Smooth muscle cell (in vitro differentiated cells): ENCODE results near the gene JMJD6. TPM values are rescaled to one million over a fixed set of nuclear protein-coding genes. Genes with fewer than 3 reads are reported as not detected.
"Not testable (repeated sequence)": the region's sequence is repeated elsewhere in the genome, so short reads cannot be mapped to it uniquely, and the experiment has no call there.

ENCODE experiments used
- DNase-seq: peaks from one replicate; lab custom pipeline; 2025; ENCODE audit not compliant: unreplicated experiment; lab: John Stamatoyannopoulos, UW
- H2AFZ ChIP-seq: fragments of 200-600 bp; sonication (generic); 2 replicates; pipeline ENCODE4 v1.6.0; 2016; ENCODE audit warnings: antibody characterized with exemption, low read depth, mild to moderate bottlenecking
- H3F3A ChIP-seq: fragments of 200-600 bp; sonication (generic); 2 replicates; pipeline ENCODE4 v1.6.0; 2017; ENCODE audit warnings: antibody characterized with exemption, low read depth
- H3K27ac ChIP-seq: fragments of 200-600 bp; sonication (generic); 2 replicates; pipeline ENCODE4 v1.5.1; 2016; ENCODE audit warnings: low read depth, mild to moderate bottlenecking
- H3K27me3 ChIP-seq: fragments of 200-600 bp; sonication (generic); 2 replicates; pipeline ENCODE4 v1.6.1; 2016; ENCODE audit warnings: low read depth, mild to moderate bottlenecking
- H3K36me3 ChIP-seq: fragments of 200-600 bp; sonication (generic); 2 replicates; pipeline ENCODE4 v1.5.1; 2016; ENCODE audit warnings: low read depth
- H3K4me1 ChIP-seq: fragments of 200-600 bp; sonication (generic); 2 replicates; pipeline ENCODE4 v1.5.1; 2016; ENCODE audit warnings: low read depth
- H3K4me2 ChIP-seq: fragments of 200-600 bp; sonication (generic); 2 replicates; pipeline ENCODE4 v1.6.0; 2016; ENCODE audit warnings: mild to moderate bottlenecking
- H3K4me3 ChIP-seq: fragments of 200-600 bp; sonication (generic); 2 replicates; pipeline ENCODE4 v1.5.1; 2016; ENCODE audit warnings: mild to moderate bottlenecking
- H3K79me2 ChIP-seq: fragments of 200-600 bp; sonication (generic); 2 replicates; pipeline ENCODE4 v1.6.0; 2016; ENCODE audit warnings: low read depth, mild to moderate bottlenecking
- H3K9ac ChIP-seq: fragments of 200-600 bp; sonication (generic); 2 replicates; pipeline ENCODE4 v1.6.0; 2016; ENCODE audit warnings: low read depth
- H3K9me3 ChIP-seq: fragments of 200-600 bp; sonication (generic); replicated peaks from 2 replicates; pipeline ENCODE4 v1.5.1; 2016; ENCODE audit warnings: low read depth
- H4K20me1 ChIP-seq: fragments of 200-600 bp; sonication (generic); 2 replicates; pipeline ENCODE4 v1.6.0; 2016; ENCODE audit warnings: low read depth
- CTCF ChIP-seq: fragments of 200-600 bp; sonication (generic); IDR thresholded peaks from 2 replicates; pipeline ENCODE4 v1.5.1; 2017; ENCODE audit warnings: borderline replicate concordance, mild to moderate bottlenecking, antibody characterized with exemption; ENCODE audit not compliant: insufficient read depth, poor library complexity, severe bottlenecking
- WGBS: methylation state at CpG from one replicate; pipeline ENCODE4 v1.1.7; 2016; ENCODE audit warnings: low lambda C conversion rate; 5-methylcytosine and 5-hydroxymethylcytosine counted together
- polyA plus RNA-seq: library from polyadenylated mRNA; unstranded; fragments of >200 nt; fragmentation: Nextera tagmentation; extraction: Ambion mirVana; gene quantifications from 2 replicates; pipeline ENCODE4 v1.2.1, GENCODE V29; 2016
- total RNA-seq: library from RNA; depleted of rRNA; stranded (reverse); fragments of >200 nt; gene quantifications from 2 replicates; pipeline ENCODE4 v1.2.3, GENCODE V29; 2014

Gene JMJD6
- total and polyA plus RNA-seq, 2 experiments from 2014 or later = 32.7 to 54.7 TPM

DNA sequence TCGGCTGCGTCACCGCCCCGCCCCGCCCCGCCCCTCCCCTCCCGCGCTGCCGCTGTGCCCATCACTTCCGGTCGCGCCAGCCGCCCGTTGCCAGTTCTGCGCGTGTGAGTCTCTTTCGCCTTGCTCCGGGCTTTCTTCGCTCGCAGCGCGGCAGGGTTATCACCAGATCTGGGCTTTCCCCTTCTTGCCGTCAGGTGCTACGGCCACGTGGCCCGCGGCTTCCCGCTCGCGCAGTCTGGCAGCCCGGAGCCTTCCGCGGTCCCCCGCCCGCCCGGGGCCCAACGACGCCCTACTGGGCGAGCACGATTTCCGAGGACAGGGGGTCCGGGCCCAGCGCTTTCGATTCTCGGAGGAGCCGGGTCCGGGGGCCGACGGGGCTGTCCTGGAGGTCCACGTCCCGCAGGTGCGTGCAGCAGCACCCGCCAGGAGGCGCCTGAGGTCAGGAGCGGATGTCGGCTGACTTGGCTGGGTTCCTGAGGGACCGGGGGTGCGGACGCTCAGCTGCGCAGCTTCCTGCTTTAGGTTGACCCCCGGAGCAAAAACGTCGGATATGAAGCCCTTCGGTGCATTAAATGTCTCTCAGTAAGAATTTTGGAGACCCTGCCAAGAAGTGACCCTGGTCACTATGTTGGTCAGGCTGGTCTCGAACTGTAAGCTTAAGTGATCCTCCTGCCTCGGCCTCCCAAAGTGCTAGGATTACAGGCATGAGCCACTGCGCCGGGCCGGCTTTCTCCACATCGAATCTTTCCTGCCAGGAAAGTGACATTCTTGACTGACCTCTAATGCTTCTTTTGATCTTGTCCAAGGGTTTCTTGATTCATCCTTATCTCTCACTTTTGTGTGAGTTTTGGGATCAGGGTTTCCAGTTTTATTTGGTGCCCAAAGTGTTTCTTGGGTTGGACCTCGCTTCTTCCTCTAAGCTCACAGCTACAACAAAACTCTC lies 641 bp upstream of the JMJD6 start, which contains the start of gene METTL23:
Gene METTL23, plus strand, starts transcription at position 64 of the 943 bp plus-strand sequence. CDS start 2,872 bp downstream, outside the sequence.
- H3K36me3 ChIP-seq = no peaks in the 10 kb centered on the region
- no peaks in the 10 kb centered on the region for H3K9me3 ChIP-seq
- H3K9ac ChIP-seq = peak within 1 kb of the TSS; percentile 92
- peak; percentile 77 for DNase-seq
- peak within 1 kb of the TSS; percentile 97 for H3K27ac ChIP-seq
- H3K27me3 ChIP-seq = no peaks in the 10 kb centered on the region
- peaks cover 58% of the 10 kb centered on the region for H4K20me1 ChIP-seq
- H3K79me2 ChIP-seq = peaks cover 74% of the 10 kb centered on the region
- TF ChIP-seq CTCF = peak; percentile 68
- H3K4me1 ChIP-seq = peaks cover 8% of the 10 kb centered on the region
- H3K4me2 ChIP-seq = peak within 1 kb of the TSS; percentile 97
- peak within 1 kb of the TSS; percentile 89 for H3K4me3 ChIP-seq
- WGBS = 4% methylated on average over 57 of the region's 71 CpGs
- H3F3A ChIP-seq = peaks cover 9% of the 10 kb centered on the region
- H2AFZ ChIP-seq = no peak within 1 kb of the TSS

DNA sequence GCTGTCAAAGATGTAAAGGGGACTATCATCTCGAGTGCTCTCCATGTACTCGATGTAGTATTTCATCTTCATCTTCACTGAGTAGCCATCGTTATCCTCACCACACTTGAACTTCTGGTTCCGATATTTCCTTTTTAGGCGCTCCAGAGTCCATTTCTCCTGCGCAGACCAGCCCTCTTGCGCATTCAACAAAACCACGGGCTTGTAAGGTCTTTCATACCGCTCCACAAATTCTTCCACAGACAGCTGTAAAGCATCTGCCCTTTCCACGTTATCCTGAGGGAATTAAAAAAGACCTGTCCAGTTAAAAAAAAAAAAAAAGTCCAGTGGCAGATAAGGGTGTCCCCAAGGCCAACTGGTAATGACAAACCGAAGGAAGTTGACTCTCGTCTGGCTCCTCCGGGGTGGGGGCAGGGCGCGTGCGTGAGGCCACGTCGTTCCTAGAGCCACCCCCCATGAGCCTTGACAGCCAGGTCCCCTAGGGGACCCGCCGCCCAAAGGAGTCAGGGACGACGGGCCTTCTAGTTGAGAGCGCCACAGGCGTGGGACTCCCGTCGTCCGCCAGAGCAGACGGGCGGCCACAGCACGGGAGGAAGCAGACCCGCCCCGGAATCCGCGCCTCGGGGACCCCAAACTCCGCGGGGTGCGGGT lies 701 bp downstream of the JMJD6 start:
- Histone ChIP-seq H3K4me2 (peak overlapping the region; percentile 97), H3K9me3 (no peaks in the 10 kb centered on the region), H3K79me2 (peaks cover 77% of the 10 kb centered on the region), H2AFZ (no peak overlapping the region), H3K27ac (peak overlapping the region; percentile 97), H4K20me1 (peaks cover 65% of the 10 kb centered on the region), H3K9ac (peak overlapping the region; percentile 88), H3K27me3 (no peaks in the 10 kb centered on the region), H3K36me3 (peaks cover 9% of the 10 kb centered on the region), H3K4me1 (peaks cover 8% of the 10 kb centered on the region), H3K4me3 (peak overlapping the region; percentile 89), H3F3A (peaks cover 18% of the 10 kb centered on the region)
- 16% methylated on average over 31 of the region's 38 CpGs for WGBS
- no peak for TF ChIP-seq CTCF
- no peak for DNase-seq

- no peak for TF ChIP-seq CTCF
- H3K9me3 ChIP-seq = no peaks in the 10 kb centered on the region
- 97% methylated on average over 9 of the region's 9 CpGs for WGBS
- H2AFZ ChIP-seq = no peak overlapping the region
- peak overlapping the region; percentile 14 for H3K4me2 ChIP-seq
- H3K36me3 ChIP-seq = peaks cover 19% of the 10 kb centered on the region
- DNase-seq = no peak
- H3K9ac ChIP-seq = no peak overlapping the region
- H3K27ac ChIP-seq = no peak overlapping the region
- peaks cover 8% of the 10 kb centered on the region for H3K4me1 ChIP-seq
- peaks cover 65% of the 10 kb centered on the region for H3K79me2 ChIP-seq
- no peak overlapping the region for H3K4me3 ChIP-seq
- H4K20me1 ChIP-seq = peaks cover 77% of the 10 kb centered on the region
- no peaks in the 10 kb centered on the region for H3K27me3 ChIP-seq
- peaks cover 26% of the 10 kb centered on the region for H3F3A ChIP-seq
These were observed 2.6 kb downstream of the JMJD6 start for GRCh38 chr17:76723812-76724211.

DNA sequence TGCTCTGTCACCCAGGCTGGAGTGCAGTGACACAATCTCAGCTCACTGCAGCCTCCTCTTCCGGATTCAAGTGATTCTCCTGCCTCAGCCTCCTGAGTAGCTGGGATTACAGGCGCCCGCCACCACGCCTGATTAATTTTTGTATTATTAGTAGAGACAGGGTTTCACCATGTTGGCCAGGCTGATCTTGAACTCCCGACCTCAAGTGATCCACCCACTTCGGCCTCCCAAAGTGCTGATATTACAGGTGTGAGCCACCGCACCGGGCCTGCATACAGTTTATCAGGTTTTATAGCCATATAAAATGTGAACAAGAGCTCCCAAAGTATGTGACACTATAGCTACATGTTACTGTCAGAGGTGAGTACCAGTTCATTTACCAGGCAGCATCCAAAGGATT lies 3.4 kb downstream of the JMJD6 start:
- 98% methylated on average over 8 of the region's 8 CpGs for WGBS
- Histone ChIP-seq H3F3A (peaks cover 34% of the 10 kb centered on the region), H3K36me3 (peaks cover 19% of the 10 kb centered on the region), H4K20me1 (peaks cover 85% of the 10 kb centered on the region), H3K79me2 (peaks cover 58% of the 10 kb centered on the region)
- not testable (repeated sequence) for H3K4me2 ChIP-seq, H3K4me1 ChIP-seq, H3K27ac ChIP-seq, DNase-seq, H3K9ac ChIP-seq, H2AFZ ChIP-seq, H3K9me3 ChIP-seq, H3K27me3 ChIP-seq, H3K4me3 ChIP-seq
